ENCODE measurements around the gene ERN2.

Gene ERN2

GRCh38 chr16:23689442-23690187 is 23.4 kb downstream of the ERN2 start:
- DNase-seq: no peak

GRCh38 chr16:23687034-23687808 is 25.8 kb downstream of the ERN2 start:
- DNase-seq: no peak

GRCh38 chr16:23683487-23683886 is 29.5 kb downstream of the ERN2 start:
- DNase-seq: no peak

GRCh38 chr16:23682181-23682580 is 30.8 kb downstream of the ERN2 start:
- no peak for DNase-seq

- no peak for DNase-seq
Measured at GRCh38 chr16:23679986-23680336, 33.1 kb downstream of the ERN2 start.

- no peak for DNase-seq
Measured at GRCh38 chr16:23679274-23679985, 33.6 kb downstream of the ERN2 start.

- peak in 56 of 58 donors; percentile 14 to 86 (median 55) for DNase-seq
Measured at GRCh38 chr16:23678430-23679273, 34.4 kb downstream of the ERN2 start, which contains the start of gene PLK1. Gene PLK1, plus strand, starts transcription at chr16:23678889. Its CDS starts 44 bp downstream, at chr16:23678933.

- peak in 4 of 58 donors; percentile 3 to 14 (median 7) for DNase-seq
Measured at GRCh38 chr16:23676924-23677480, 36.0 kb downstream of the ERN2 start.

GRCh38 chr16:23673971-23674614 is 38.9 kb downstream of the ERN2 start:
- peak in 2 of 58 donors; percentile 0 to 3 for DNase-seq

- DNase-seq: peak in 4 of 58 donors; percentile 6 to 23 (median 8)
Measured at GRCh38 chr16:23670137-23670776, 42.8 kb downstream of the ERN2 start.

GRCh38 chr16:23668873-23669272 is 44.1 kb downstream of the ERN2 start:
- no peak for DNase-seq

- no peak for DNase-seq
Measured at GRCh38 chr16:23668225-23668624, 44.8 kb downstream of the ERN2 start.

- no peak for DNase-seq
Measured at GRCh38 chr16:23667355-23667659, 45.7 kb downstream of the ERN2 start.

- DNase-seq: no peak
Measured at GRCh38 chr16:23666571-23667354, 46.3 kb downstream of the ERN2 start.

- DNase-seq: no peak
Measured at GRCh38 chr16:23663918-23664317, 49.1 kb downstream of the ERN2 start.

GRCh38 chr16:23651943-23652468 is 61.0 kb downstream of the ERN2 start:
- no peak for DNase-seq

GRCh38 chr16:23650674-23651416 is 62.2 kb downstream of the ERN2 start:
- peak in 10 of 58 donors; percentile 0 to 20 (median 6) for DNase-seq

GRCh38 chr16:23642246-23642774 is 70.7 kb downstream of the ERN2 start:
- no peak for DNase-seq

All from anterior cingulate cortex (tissue), 58 donors.